Neural cell (in vitro differentiated cells): ENCODE results near the gene GPBAR1. TPM values are rescaled to one million over a fixed set of nuclear protein-coding genes. Genes with fewer than 3 reads are reported as not detected.

ENCODE experiments used
- H2AFZ ChIP-seq: fragments of 200-600, 300-800 bp; sonication (generic), shearing (Covaris generic); 2 replicates; pipeline ENCODE4 v1.6.0; 2014; ENCODE audit warnings: low read depth, mild to moderate bottlenecking, antibody characterized with exemption, low read length, moderate library complexity
- H3F3A ChIP-seq: fragments of 200-600 bp; shearing (Covaris generic); 2 replicates; pipeline ENCODE4 v1.6.1; 2016; ENCODE audit warnings: mild to moderate bottlenecking, moderate library complexity, mixed read lengths, antibody characterized with exemption, low read length; ENCODE audit not compliant: insufficient read depth, poor library complexity, severe bottlenecking
- H3K27ac ChIP-seq: fragments of 200-600, 300-800 bp; sonication (generic), shearing (Covaris generic); 2 replicates; pipeline ENCODE4 v1.5.1; 2014; ENCODE audit warnings: mild to moderate bottlenecking, low read length, moderate library complexity
- H3K27me3 ChIP-seq: fragments of 300-800, 200-600 bp; sonication (generic), shearing (Covaris generic); 2 replicates; pipeline ENCODE4 v1.6.0; 2014; ENCODE audit warnings: mild to moderate bottlenecking, low read depth, low read length, moderate library complexity; ENCODE audit not compliant: insufficient read depth
- H3K36me3 ChIP-seq: fragments of 300-800, 200-600 bp; sonication (generic), shearing (Covaris generic); 2 replicates; pipeline ENCODE4 v1.5.1; 2014; ENCODE audit warnings: mild to moderate bottlenecking, antibody characterized with exemption, low read length, moderate library complexity; ENCODE audit not compliant: insufficient read depth
- H3K4me2 ChIP-seq: fragments of 300-800, 200-600 bp; sonication (generic), shearing (Covaris generic); 2 replicates; pipeline ENCODE4 v1.6.0; 2014; ENCODE audit warnings: mild to moderate bottlenecking, low read length
- H3K4me3 ChIP-seq: fragments of 300-800, 200-600 bp; sonication (generic), shearing (Covaris generic); 2 replicates; pipeline ENCODE4 v1.5.1; 2014; ENCODE audit warnings: mild to moderate bottlenecking, low read length, moderate library complexity
- H3K79me2 ChIP-seq: fragments of 200-600 bp; shearing (Covaris generic); replicated peaks from 2 replicates; pipeline ENCODE4 v1.6.0; 2014; ENCODE audit warnings: mild to moderate bottlenecking, low read length, moderate library complexity; ENCODE audit not compliant: insufficient read depth
- H3K9ac ChIP-seq: fragments of 300-800, 200-600 bp; sonication (generic), shearing (Covaris generic); 2 replicates; pipeline ENCODE4 v1.6.1; 2016; ENCODE audit warnings: mild to moderate bottlenecking, low read length, mixed read lengths
- H3K9me2 ChIP-seq: fragments of 200-600 bp; shearing (Covaris generic); 2 replicates; pipeline ENCODE4 v1.6.1; 2016; ENCODE audit warnings: mild to moderate bottlenecking, low read length, mixed read lengths; ENCODE audit not compliant: insufficient read depth
- H3K9me3 ChIP-seq: fragments of 200-600, 300-800 bp; sonication (generic), shearing (Covaris generic); 2 replicates; pipeline ENCODE4 v1.6.1; 2016; ENCODE audit warnings: mild to moderate bottlenecking, mixed run types, low read length, moderate library complexity, mixed read lengths
- H4K20me1 ChIP-seq: fragments of 200-600 bp; shearing (Covaris generic); 2 replicates; pipeline ENCODE4 v1.6.1; 2016; ENCODE audit warnings: mild to moderate bottlenecking, mixed run types; ENCODE audit not compliant: insufficient read depth
- EP300 ChIP-seq: fragments of 450-650 bp; conservative IDR thresholded peaks from 2 replicates; pipeline ENCODE4 v1.6.1; 2014; ENCODE audit warnings: antibody characterized with exemption, mild to moderate bottlenecking, moderate library complexity; ENCODE audit not compliant: poor library complexity, severe bottlenecking
- EZH2 ChIP-seq: fragments of 200-600, 300-800 bp; shearing (Covaris generic), sonication (generic); IDR thresholded peaks from 2 replicates; pipeline ENCODE4 v1.6.1; 2014; ENCODE audit warnings: antibody characterized with exemption, low read length, borderline replicate concordance, mild to moderate bottlenecking; ENCODE audit not compliant: insufficient read depth, poor library complexity, severe bottlenecking
- MXI1 ChIP-seq: fragments of 450-650 bp; conservative IDR thresholded peaks from 2 replicates; pipeline ENCODE4 v1.6.1; 2014; ENCODE audit warnings: antibody characterized with exemption, mild to moderate bottlenecking; ENCODE audit not compliant: poor library complexity, severe bottlenecking
- POLR2AphosphoS5 ChIP-seq: IDR thresholded peaks from 2 replicates; pipeline ENCODE4 v1.6.1; 2012
- RAD21 ChIP-seq: fragments of 450-650 bp; conservative IDR thresholded peaks from 2 replicates; pipeline ENCODE4 v1.6.1; 2014; ENCODE audit warnings: antibody characterized with exemption, mild to moderate bottlenecking, moderate library complexity
- SMC3 ChIP-seq: fragments of 450-650 bp; conservative IDR thresholded peaks from 2 replicates; pipeline ENCODE4 v1.6.1; 2014; ENCODE audit warnings: antibody characterized with exemption, mild to moderate bottlenecking, moderate library complexity; ENCODE audit not compliant: poor library complexity
- TAF1 ChIP-seq: IDR thresholded peaks from 2 replicates; pipeline ENCODE4 v1.6.1; 2012; ENCODE audit warnings: low read depth
- polyA plus RNA-seq: library from polyadenylated mRNA; depleted of rRNA; stranded (reverse); fragments of >200 nt; gene quantifications from 2 replicates; pipeline ENCODE4 v1.2.3, GENCODE V29; 2014
- TF ChIP-seq, protein P1 (sequence below): IDR thresholded peaks from 2 replicates; pipeline ENCODE4 v1.6.1; 2012; ENCODE audit warnings: borderline replicate concordance
- TF ChIP-seq, protein P2 (sequence below): fragments of 450-650 bp; IDR thresholded peaks from 2 replicates; pipeline ENCODE4 v1.5.1; 2014; ENCODE audit warnings: antibody characterized with exemption, mild to moderate bottlenecking, moderate library complexity; ENCODE audit not compliant: poor library complexity, severe bottlenecking

GPBAR1 gene
- polyA plus RNA-seq, 1 donor from 2014 or later: not detected

DNA sequence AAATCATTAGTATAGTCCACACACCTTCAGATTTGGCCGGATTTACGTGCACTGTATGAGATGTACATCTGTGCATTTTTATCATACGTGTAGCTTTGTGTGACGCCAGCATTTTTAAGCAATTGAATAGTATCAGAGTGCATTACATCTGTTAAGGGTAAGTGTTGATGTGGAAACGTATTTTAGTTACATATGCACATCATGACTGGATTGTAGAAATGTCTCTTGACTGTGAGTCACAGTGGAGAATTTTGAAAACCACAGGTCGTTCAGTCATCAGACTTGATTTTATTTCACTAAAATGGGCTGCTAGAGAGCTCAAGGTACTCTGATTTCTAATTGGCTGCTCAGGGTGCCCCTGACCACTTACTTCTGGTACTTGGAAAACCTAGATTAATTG lies 5.4 kb upstream of the GPBAR1 start:
- Histone ChIP-seq H3K27me3 (no peaks in the 10 kb centered on the region), H4K20me1 (no peaks in the 10 kb centered on the region), H3F3A (no peaks in the 10 kb centered on the region), H3K4me2 (no peak overlapping the region), H3K36me3 (peaks cover 10% of the 10 kb centered on the region), H3K79me2 (no peaks in the 10 kb centered on the region), H2AFZ (no peak overlapping the region), H3K9me2 (no peaks in the 10 kb centered on the region), H3K4me3 (no peak overlapping the region), H3K9ac (no peak overlapping the region), H3K27ac (no peak overlapping the region), H3K9me3 (no peaks in the 10 kb centered on the region)
- TF ChIP-seq MXI1: no peak
- TF ChIP-seq TAF1: no peak
- no peak for TF ChIP-seq RAD21
- no peak for TF ChIP-seq SMC3
- TF ChIP-seq EZH2: no peak
- no peak for TF ChIP-seq EP300
- TF ChIP-seq, protein P1, sequence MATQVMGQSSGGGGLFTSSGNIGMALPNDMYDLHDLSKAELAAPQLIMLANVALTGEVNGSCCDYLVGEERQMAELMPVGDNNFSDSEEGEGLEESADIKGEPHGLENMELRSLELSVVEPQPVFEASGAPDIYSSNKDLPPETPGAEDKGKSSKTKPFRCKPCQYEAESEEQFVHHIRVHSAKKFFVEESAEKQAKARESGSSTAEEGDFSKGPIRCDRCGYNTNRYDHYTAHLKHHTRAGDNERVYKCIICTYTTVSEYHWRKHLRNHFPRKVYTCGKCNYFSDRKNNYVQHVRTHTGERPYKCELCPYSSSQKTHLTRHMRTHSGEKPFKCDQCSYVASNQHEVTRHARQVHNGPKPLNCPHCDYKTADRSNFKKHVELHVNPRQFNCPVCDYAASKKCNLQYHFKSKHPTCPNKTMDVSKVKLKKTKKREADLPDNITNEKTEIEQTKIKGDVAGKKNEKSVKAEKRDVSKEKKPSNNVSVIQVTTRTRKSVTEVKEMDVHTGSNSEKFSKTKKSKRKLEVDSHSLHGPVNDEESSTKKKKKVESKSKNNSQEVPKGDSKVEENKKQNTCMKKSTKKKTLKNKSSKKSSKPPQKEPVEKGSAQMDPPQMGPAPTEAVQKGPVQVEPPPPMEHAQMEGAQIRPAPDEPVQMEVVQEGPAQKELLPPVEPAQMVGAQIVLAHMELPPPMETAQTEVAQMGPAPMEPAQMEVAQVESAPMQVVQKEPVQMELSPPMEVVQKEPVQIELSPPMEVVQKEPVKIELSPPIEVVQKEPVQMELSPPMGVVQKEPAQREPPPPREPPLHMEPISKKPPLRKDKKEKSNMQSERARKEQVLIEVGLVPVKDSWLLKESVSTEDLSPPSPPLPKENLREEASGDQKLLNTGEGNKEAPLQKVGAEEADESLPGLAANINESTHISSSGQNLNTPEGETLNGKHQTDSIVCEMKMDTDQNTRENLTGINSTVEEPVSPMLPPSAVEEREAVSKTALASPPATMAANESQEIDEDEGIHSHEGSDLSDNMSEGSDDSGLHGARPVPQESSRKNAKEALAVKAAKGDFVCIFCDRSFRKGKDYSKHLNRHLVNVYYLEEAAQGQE: no peak
- TF ChIP-seq, protein P2, sequence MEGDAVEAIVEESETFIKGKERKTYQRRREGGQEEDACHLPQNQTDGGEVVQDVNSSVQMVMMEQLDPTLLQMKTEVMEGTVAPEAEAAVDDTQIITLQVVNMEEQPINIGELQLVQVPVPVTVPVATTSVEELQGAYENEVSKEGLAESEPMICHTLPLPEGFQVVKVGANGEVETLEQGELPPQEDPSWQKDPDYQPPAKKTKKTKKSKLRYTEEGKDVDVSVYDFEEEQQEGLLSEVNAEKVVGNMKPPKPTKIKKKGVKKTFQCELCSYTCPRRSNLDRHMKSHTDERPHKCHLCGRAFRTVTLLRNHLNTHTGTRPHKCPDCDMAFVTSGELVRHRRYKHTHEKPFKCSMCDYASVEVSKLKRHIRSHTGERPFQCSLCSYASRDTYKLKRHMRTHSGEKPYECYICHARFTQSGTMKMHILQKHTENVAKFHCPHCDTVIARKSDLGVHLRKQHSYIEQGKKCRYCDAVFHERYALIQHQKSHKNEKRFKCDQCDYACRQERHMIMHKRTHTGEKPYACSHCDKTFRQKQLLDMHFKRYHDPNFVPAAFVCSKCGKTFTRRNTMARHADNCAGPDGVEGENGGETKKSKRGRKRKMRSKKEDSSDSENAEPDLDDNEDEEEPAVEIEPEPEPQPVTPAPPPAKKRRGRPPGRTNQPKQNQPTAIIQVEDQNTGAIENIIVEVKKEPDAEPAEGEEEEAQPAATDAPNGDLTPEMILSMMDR: no peak
- no peak for TF ChIP-seq POLR2AphosphoS5

- Histone ChIP-seq H3K79me2 (no peaks in the 10 kb centered on the region), H3K9me3 (no peaks in the 10 kb centered on the region), H3K4me2 (no peak overlapping the region), H2AFZ (no peak overlapping the region), H3K4me3 (no peak overlapping the region), H3K27me3 (no peaks in the 10 kb centered on the region), H3K9ac (no peak overlapping the region), H3F3A (no peaks in the 10 kb centered on the region), H3K36me3 (peaks cover 10% of the 10 kb centered on the region), H3K27ac (no peak overlapping the region), H3K9me2 (no peaks in the 10 kb centered on the region), H4K20me1 (no peaks in the 10 kb centered on the region)
- TF ChIP-seq TAF1 (no peak), EZH2 (no peak), MXI1 (no peak), POLR2AphosphoS5 (no peak), SMC3 (no peak), EP300 (no peak), RAD21 (no peak)
- TF ChIP-seq, protein P1: no peak
- TF ChIP-seq, protein P2: no peak
Observed at GRCh38 chr2:218256612-218257350, 4.0 kb upstream of the GPBAR1 start.
